Left hindlimb (tissue), 1 donor: ENCODE measurements around the gene PPWD1.
A peak's percentile ranks its signal among the peaks of the same experiment; 100 is the strongest.
"Not testable (repeated sequence)": the region's sequence is repeated elsewhere in the genome, so short reads cannot be mapped to it uniquely, and the experiment has no call there.

Experiments used
- DNase-seq: peaks from one replicate; pipeline ENCODE4 v3.0.0-alpha.2; 2018

Gene PPWD1

DNA sequence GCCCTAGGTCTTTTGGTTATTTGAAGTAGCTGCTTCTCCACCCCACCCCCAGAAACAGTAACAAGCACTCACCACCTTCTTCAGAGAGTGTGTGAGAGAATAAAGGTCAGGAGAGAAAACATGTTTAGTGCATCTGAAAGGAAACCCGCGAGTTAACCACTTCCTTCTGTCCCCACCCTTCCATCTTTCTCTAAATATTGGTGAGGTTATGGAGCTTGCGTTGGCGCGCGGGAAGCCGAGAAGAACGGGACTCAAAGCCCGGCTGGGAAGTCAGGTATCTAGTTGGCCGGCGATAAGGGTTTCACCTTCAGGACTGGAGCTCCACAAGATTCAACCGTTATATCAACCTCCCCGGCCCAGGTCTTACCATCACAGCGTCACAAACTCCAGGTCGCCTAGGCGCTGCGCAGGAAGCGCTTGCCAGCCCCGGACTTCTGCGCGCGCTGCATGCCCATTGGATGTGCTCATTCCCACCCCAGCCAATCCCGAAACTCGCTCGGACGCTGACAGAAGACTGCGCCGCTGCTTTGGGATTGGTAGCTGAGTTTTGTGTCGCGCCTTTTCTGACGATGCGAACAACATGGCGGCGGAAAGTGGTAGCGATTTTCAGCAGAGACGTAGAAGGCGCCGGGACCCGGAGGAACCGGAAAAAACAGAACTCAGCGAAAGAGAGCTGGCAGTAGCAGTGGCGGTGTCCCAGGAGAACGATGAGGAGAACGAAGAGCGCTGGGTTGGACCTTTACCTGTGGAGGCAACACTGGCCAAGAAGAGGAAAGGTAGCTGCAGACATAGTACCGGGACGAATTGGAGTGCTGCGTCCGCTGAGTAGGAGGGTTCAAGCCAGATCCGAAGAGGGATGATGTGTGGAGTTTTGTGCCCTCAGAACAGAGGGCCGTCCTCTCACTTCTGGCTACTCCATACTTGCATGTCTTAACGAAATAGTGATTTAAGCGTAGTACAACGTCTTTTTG is at the start of gene PPWD1, which contains the start of gene CENPK:
Gene PPWD1, plus strand, starts transcription at position 566 of the 971 bp plus-strand sequence. Its CDS starts 15 bp downstream, at position 581.
Gene CENPK, minus strand, starts transcription at position 438 of the 971 bp plus-strand sequence. CDS start 8,261 bp downstream, outside the sequence.
- peak; percentile 96 for DNase-seq

DNA sequence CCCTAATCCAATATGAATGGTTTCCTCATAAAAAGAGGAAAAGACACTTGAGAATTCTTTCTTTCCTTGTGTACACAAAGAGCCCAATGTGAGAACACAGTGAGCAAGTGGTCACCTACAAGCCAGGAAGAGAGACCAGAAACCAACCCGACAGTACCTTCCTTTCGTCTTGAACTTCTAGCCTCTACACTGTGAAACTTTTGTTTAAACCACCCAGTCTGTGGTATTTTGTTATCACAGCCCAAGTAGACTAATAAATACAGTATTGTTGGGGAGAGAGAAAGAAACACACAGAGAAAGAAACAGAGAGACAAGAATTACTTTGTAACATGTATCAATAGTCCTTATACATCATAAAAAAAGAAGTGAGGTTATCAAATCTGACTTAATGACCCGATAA is 37.4 kb upstream of the PPWD1 start:
- no peak for DNase-seq

DNA sequence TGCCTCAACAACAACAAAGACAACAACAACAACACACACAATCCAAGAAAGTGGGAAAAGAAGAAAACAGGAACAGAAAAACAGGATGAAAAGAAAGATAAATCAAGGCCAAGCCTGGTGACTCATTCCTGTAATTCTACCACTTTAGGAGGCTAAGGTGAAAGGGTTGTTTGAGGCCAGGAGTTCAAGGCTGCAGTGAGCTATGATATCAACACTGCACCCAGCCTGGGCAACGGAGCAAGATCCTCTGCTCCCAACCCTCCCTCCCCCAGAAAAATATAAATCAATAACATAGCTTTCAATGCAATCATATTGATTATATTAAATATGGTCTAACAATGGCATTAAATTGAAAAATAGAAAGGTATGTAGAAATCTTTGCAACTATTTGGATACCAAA is 32.2 kb upstream of the PPWD1 start:
- no peak for DNase-seq

DNA sequence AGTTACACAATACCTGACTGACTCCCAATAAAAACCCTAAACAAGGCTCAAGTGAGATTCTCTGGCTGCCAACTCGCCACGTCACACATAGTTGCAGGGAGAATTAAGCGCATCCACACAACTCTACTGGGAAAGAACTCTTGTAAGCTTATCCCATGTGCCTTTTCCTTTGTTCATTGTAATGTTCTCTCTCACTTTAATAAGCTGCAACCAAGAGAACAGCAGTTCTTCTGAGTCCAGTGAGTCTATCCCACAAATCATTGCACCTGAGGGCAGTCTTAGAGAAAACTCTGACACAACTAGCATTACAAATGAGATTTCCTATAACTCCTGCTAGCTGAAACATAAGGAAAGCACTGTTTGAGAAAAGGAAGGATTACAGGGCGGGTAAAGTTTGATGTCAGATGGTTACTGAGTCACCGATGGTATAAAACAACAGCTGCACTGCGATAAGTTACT is 27.5 kb upstream of the PPWD1 start:
- no peak for DNase-seq

DNA sequence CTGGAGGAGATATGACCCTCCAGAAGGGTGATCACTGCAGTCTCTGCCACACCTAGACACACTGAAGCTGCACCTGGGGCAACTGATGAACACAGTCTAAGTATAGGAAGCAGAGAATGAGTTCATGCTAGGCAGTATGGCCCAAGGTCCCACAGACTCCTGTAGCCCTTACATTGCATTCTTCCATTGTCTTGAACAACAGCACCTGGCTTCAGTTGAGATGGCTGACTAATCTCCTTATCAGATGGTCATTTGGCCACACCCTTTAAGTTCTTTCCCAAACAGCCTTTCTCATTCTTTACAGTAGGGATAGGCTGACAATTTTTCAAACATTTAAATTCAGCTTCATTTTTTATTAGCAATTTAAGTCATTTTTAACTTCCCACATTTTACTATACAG is 23.3 kb upstream of the PPWD1 start:
- no peak for DNase-seq

DNA sequence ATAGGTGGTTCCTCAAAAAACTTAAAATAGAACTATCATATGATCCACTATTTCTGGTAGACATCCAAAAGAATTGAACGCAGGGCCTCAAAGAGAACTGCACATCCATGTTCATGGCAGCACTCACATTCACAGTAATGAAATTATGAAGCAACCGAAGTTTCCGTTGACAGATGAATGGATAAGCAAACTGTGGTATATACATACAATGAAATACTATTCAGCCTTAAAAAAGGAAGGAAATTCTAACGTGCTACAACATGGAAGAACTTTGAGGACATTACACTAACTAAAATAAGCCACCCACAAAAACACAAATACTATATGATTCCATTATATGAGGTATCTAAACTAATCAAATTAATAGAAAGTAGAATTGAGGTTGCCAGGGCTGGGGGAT is 18.6 kb upstream of the PPWD1 start:
- DNase-seq = no peak

DNA sequence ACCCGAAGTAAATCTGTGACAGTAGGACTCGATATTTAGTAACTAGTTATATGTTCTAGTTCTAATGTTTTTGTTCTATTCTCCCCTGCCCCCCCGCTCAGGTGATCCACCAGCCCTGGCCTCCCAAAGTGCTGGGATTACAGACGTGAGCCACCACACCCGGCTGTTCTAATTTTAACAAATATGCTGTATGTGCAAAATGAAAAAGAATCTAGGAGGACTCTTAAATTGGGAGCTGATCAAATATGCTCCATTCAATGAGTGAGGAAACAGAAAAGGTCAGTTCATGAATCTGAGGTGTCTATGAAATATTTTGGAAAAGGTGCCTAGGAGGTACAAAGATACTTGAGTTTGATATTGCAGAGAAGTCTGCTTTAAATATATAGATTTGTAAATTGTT is 17.0 kb upstream of the PPWD1 start:
- no peak for DNase-seq

DNA sequence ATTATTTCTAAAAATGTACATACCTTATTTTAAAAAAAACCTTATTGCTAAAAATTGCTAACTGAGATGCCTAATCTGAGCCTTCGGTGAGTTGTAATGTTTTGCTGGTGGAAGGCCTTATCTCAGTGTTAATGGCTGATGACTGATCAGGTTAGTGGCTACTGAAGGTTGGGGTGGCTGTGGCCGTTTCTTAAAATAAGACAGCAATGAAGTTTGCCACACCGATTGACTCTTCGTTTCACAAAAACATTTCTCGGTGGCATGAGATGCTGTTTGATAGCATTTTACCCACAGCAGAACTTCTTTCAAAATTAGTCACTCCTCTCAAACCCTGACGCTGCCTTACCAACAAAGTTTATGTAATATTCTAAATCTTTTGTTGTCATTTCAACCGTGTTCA is 14.8 kb upstream of the PPWD1 start:
- no peak for DNase-seq

DNA sequence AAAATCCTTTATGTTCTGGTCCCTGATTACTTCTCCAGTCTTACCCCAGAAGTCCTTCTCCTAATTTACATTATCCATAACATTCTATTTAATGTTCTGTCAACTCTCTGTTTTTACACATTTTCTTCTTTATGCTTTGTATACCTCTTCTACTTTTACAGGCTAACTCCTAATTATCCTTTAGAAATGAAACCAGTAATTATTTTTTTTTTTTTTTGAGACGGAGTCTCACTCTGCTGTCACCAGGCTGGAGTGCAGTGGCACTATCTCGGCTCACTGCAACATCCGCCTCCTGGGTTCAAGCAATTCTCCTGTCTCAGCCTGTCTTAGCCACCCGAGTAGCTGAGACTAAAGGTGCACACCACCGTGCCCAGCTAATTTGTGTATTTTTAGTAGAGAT is 9.2 kb upstream of the PPWD1 start:
- DNase-seq = no peak

DNA sequence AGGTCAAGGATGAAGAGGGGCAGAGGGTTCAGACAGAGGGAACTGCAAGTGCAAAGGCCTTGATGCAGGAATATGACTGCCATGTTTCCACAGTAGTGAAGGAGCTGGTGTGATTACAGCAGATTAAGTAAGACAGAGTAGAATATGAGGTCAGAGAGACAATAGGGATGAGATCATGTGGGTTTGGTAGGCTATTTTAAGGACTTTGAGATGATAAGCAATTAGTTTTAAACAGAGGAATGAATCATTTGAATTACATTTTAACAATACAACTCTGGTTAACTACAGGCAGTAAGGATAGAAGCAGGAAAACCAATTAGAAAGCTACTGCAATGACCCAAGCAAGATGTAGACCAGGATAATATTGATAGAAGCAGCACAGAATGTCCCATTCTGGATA is 7.8 kb upstream of the PPWD1 start:
- DNase-seq = no peak

DNA sequence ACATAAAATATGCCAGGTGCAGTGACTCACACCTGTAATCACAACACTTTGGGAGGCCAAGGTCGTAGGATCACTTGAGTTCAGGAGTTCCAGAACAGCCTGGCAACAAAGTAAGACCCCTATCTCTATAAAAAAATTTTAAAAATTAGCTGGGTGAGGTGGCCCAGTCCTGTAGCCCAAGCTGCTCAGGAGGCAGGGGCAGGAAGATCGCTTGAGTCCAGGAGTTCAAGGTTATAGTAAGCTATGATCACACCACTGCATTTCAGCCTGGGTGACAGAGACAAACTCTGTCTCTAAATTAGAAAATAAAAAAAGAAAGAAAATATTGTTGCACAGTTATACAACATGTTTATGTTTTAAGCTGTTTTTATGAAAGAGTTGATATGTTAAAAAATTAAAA is 6.9 kb upstream of the PPWD1 start:
- DNase-seq = no peak

DNA sequence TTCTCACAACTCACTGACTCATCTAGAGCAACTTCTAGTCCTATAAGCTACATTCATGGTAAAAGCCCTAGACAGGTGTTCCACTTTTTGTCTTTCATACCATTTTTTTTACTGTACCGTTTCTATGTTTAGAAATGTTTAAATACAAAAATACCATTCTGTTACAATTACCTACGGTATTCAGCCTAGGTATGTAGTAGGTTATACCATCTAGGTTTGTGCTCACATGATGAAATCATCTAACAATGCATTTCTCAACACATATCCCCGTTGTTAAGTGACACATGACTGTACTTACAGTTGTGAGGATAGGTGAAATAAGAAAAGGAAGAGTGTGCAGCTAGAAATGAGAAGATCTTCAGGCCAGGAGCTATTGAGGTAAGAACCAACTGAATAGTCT is 6.4 kb upstream of the PPWD1 start:
- DNase-seq = no peak

DNA sequence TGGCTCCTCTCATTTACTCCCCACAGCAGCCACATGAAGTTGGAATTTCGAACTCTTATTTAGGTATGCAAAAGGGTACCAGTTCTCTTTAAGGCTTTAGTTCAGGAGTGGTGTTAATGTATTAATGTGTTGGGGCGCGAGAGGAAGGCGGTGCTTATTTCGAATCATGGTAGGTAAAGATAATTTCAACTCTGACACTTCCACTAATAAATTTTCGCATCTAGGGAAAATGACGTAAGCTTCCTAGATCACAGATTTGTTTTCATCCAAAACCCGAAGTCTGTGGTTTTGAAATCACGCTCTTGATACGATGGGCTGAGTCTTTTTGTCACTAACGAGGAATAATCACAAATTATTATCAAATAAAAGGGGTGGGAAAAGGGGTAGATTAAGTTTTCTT is 681 bp downstream of the PPWD1 start:
- DNase-seq = no peak

DNA sequence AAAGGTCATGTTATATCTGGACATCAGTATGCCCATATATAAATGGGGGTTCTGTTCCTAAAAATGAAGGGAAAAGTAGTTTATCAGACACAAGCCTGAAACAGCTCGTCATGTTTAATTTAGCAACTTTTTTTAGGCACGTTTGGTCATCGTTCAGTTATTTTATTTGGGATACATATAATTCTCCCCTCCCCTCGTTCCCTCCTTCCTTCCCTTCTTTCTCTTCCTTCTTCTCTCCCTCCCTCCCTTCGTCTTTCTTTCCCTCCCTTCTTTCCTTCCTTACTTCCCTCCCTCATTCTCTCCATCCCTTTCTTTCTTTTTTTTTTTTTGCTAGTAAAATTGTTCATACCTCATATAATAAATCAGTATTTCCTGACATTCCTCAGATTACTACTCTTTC is 3.4 kb downstream of the PPWD1 start:
- no peak for DNase-seq

DNA sequence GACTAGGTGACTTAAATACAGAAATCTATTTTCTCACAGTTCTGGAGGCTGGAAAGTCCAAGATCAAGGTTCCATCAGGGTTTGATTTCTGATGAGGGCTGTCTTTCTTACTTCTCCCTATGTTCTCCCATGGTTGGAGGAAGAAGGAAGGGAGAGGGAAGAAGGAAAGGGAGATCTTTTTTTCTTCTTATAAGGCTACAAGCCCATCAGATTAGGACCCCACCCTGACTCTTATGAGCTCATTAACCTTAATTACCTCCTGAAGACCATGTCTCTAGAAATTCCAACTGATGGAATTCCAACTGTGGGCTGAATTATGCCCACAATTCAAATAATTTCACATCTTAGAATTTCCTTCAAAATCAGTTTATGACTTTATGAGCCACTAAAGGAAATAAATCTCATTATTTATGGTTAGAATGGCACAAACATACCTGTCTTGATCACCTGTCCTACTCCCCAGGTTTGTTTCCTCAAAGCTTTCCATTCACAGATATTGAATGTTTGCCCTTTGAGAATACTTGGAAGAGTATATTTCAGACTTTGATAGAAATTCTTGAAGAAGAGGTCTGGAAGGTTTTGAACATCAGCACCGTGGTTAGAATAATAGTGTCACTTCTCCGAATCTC is 7.6 kb downstream of the PPWD1 start:
- DNase-seq = no peak

DNA sequence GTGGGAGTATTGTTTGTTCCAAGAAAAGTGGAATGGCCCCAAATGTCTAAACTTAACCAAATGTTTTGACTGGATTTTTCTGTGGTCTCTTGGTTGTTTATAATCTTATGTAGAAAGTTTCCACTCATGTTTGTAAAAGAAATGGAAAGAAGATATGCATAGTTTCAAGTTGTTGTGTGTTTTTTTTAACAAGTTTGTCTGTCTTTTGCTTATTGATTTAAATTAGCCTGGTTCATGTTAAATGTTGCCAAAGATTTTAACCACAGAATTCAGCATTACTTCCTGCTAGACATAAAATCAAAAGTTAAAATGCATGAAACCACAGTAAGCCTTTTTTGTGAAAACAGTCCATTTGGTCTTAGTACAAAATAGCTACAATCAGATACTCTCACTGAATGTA is 14.0 kb downstream of the PPWD1 start:
- no peak for DNase-seq

DNA sequence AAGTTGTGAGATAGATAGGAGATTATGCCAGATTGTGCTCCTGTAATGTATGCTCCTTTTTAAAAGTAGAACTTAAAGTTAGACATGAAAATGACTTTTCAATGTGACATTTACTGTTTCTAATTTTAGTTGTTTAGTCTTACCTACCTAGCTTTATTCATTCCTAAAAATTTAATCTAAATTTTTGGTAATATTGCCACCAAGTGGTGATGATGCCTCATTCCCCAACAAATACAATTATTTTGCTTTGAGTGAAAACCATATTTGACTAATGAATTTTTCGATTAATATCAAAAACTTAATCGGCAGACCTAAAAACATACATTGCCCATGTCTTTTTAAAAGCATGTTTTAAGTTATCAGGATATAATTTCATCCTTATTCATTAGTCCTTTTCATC is 25.6 kb downstream of the PPWD1 start:
- no peak for DNase-seq

DNA sequence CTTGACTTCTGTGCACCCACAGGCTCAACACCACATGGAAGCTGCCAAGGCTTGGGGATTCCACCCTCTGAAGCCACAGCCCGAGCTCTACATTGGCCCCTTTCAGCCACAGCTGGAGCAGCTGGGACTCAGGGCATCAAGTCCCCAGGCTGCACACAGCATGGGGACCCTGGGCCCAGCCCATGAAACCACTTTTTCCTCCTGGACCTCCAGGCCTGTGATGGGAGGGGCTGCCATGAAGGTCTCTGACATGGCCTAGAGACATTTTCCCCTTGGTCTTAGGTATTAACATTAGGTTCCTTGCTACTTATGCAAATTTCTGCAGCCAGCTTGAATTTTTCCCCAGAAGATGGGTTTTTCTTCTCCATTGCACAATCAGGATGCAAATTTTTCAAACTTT is 38.7 kb downstream of the PPWD1 start:
- not testable (repeated sequence) for DNase-seq

DNA sequence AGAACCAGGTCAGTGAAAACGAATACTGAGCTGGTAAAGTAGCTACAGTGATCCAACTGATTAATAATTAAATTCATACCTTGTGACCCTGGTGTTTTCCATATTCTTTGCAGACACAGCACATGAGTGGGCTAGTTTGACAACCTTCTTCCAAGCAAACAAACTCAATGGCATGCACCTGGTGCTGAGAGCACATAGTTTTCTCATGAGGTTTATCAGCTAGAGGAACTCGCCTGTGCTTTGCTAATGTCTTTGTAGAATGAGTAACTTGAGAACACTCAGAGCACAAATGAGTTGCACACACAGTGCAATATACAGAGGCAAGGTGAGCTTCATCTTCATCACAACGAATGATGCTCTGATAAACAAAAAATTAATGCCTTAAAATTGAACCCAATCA is 48.4 kb downstream of the PPWD1 start:
- DNase-seq = no peak

DNA sequence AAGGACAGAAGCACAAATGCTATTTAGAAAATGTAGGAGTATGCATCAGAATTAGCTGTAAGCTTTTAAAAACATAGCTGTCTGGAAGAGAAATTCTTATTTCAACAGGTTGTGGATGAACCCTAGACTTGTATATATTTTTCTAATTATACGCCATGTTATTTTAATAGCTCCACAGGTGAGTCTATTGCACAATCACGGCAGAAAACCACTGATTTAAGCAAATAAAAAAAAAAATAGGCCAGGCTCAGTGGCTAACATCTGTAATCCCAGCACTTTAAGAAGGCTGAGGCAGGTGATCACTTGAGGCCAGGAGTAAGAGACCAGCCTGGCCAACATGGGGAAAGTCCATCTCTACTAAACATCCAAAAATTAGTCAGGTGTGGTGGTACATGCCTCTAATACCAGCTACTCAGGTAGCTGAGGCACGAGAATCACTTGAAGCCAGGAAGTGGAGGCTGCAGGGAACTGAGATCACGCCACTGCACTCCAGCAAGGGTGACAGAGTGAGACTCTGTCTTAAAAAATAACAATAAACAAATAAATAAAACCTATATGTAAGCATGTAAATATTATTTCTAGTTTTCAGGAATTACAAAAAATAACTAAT is 49.3 kb downstream of the PPWD1 start:
- no peak for DNase-seq

DNA sequence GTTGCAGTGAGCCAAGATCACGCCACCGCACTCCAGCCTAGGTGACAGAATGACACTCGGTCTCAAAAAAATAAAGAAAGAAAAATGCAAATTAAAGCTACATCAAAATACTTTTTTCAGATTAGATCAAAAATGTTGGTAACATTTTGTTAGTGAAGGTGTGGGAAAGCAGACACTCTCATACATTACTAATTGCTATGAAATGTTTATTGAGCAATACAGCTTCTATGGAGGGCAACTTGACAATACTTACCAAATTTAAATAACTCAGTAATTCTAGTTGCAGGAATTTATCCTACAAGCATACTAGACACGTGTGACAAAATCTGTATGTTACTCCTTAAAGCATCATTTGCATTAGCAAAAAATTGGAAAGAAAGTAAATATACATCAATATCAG is 56.9 kb downstream of the PPWD1 start:
- DNase-seq = no peak

DNA sequence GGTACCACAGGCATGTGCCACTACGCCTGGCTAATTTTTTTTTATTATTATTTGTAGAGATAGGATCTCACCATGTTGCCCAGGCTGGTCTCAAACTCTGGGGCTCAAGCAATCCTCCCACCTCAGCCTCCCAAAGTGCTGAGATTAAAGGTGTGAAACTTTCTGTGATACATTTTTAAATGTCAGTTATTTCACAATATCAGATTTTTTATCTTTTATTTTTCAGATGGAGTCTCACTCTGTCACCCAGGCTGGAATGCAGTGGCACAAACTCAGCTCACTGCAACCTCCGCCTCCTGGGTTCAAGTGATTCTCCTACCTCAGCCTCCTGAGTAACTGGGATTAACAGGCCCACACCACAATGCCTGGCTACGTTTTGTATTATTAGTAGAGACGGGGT is 58.9 kb downstream of the PPWD1 start:
- DNase-seq = not testable (repeated sequence)

DNA sequence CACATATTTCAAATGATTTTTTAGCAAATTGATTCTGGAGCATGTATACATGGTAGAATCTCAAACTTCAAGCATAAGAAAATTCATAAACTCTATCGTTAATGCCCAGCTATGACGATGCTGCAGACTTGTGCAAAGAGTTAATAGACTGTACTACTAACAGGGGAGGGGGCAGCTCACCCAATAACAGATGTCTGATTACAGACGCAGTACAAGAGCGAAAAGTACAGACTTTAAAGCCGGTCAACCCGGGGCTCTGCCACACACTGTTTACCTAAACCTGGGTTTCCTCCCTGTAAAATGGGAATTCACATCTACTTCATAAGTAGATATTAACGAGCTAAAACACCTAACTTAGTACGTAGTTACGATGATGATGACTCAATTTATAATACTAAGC is 60.4 kb downstream of the PPWD1 start:
- no peak for DNase-seq
